Smooth muscle cell of the brain vasculature (primary cell): ENCODE data around the gene TRIP12.
"Not testable (repeated sequence)": the region's sequence is repeated elsewhere in the genome, so short reads cannot be mapped to it uniquely, and the experiment has no call there.

Experiments used
- DNase-seq: peaks from one replicate; pipeline ENCODE4 v3.0.0-alpha.2; 2012; ENCODE audit warnings: low read depth, low spot score

TRIP12 gene

GRCh38 chr2:229831805-229832509, 89.9 kb downstream of the TRIP12 start:
- no peak for DNase-seq

GRCh38 chr2:229825476-229825875, 96.3 kb downstream of the TRIP12 start:
- DNase-seq = no peak

GRCh38 chr2:229821316-229821715, 100.5 kb downstream of the TRIP12 start:
- DNase-seq = no peak

- no peak for DNase-seq
Measured at GRCh38 chr2:229818230-229818629, 103.6 kb downstream of the TRIP12 start.

GRCh38 chr2:229815858-229816257, 106.0 kb downstream of the TRIP12 start:
- DNase-seq = no peak

- no peak for DNase-seq
Measured at GRCh38 chr2:229815342-229815741, 106.5 kb downstream of the TRIP12 start.

GRCh38 chr2:229810786-229811185, 111.0 kb downstream of the TRIP12 start:
- DNase-seq = no peak

GRCh38 chr2:229805559-229805958, 116.2 kb downstream of the TRIP12 start:
- no peak for DNase-seq

GRCh38 chr2:229802785-229803184, 119.0 kb downstream of the TRIP12 start:
- no peak for DNase-seq

- DNase-seq = peak; percentile 35
Measured at GRCh38 chr2:229800997-229801754, 120.6 kb downstream of the TRIP12 start.

- no peak for DNase-seq
Measured at GRCh38 chr2:229798446-229799155, 123.2 kb downstream of the TRIP12 start.

GRCh38 chr2:229795058-229795457, 126.8 kb downstream of the TRIP12 start:
- no peak for DNase-seq

GRCh38 chr2:229794636-229795035, 127.2 kb downstream of the TRIP12 start:
- no peak for DNase-seq

- not testable (repeated sequence) for DNase-seq
Measured at GRCh38 chr2:229786289-229786688, 135.5 kb downstream of the TRIP12 start.

- no peak for DNase-seq
Measured at GRCh38 chr2:229784791-229785190, 137.0 kb downstream of the TRIP12 start.

GRCh38 chr2:229783108-229783721, 138.6 kb downstream of the TRIP12 start:
- no peak for DNase-seq

GRCh38 chr2:229780856-229781773, 140.7 kb downstream of the TRIP12 start:
- DNase-seq = no peak

- no peak for DNase-seq
Measured at GRCh38 chr2:229779650-229780049, 142.2 kb downstream of the TRIP12 start.

- DNase-seq = no peak
Measured at GRCh38 chr2:229777716-229778115, 144.1 kb downstream of the TRIP12 start.

GRCh38 chr2:229775614-229776313, 146.0 kb downstream of the TRIP12 start:
- no peak for DNase-seq
